Activated effector memory CD4-positive, alpha-beta T cell treated with Interleukin-2 at 50 U/mL for 16 hours (primary cell): ENCODE results near the gene CACNA1C.
"Not testable (repeated sequence)": the region's sequence is repeated elsewhere in the genome, so short reads cannot be mapped to it uniquely, and the experiment has no call there.

Experiments
- DNase-seq: peaks from one replicate; pipeline ENCODE4 v3.0.0-alpha.2; 2020

Gene CACNA1C

GRCh38 chr12:2666846-2667245, 614.1 kb downstream of the CACNA1C start:
- no peak for DNase-seq

GRCh38 chr12:2667716-2668440, 615.1 kb downstream of the CACNA1C start:
- DNase-seq, result no peak

DNA sequence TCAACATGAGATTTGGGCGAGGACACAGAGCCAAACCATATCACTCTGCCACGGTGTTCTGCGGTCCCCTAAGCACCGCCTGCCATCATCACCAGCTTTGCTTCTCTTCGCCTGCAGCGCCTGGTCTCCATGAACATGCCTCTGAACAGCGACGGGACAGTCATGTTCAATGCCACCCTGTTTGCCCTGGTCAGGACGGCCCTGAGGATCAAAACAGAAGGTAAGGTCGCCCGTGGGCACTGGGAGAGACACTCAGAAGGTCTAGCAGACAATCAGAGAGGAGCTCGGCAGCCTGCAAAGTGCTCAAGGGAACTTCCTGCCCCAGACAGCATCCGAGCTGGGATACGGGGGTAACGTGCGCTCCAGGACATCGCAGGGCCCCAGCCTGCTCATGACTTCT, 616.0 kb downstream of the CACNA1C start:
- DNase-seq, result no peak

DNA sequence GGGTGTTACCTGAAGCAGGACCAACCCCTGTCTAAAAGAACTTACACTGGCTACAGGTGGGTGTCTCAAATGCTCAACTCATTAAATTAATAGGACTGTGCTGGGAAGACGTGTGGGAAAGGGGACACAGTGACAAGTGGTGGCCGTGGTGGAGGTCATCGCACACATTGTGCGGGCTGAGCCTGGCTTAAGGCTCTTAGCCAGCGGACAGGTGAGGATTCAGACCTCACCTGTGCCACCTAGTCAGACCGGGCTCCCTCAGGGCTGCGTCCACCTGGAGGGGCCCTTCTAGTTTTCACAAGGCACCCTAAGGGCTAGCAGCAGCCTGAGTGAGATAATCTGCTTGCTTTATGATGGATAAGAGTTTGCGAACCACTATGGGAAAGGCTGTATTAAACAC, 616.8 kb downstream of the CACNA1C start:
- no peak for DNase-seq

- DNase-seq, result no peak
Measured at GRCh38 chr12:2672863-2673262, 620.1 kb downstream of the CACNA1C start.

DNA sequence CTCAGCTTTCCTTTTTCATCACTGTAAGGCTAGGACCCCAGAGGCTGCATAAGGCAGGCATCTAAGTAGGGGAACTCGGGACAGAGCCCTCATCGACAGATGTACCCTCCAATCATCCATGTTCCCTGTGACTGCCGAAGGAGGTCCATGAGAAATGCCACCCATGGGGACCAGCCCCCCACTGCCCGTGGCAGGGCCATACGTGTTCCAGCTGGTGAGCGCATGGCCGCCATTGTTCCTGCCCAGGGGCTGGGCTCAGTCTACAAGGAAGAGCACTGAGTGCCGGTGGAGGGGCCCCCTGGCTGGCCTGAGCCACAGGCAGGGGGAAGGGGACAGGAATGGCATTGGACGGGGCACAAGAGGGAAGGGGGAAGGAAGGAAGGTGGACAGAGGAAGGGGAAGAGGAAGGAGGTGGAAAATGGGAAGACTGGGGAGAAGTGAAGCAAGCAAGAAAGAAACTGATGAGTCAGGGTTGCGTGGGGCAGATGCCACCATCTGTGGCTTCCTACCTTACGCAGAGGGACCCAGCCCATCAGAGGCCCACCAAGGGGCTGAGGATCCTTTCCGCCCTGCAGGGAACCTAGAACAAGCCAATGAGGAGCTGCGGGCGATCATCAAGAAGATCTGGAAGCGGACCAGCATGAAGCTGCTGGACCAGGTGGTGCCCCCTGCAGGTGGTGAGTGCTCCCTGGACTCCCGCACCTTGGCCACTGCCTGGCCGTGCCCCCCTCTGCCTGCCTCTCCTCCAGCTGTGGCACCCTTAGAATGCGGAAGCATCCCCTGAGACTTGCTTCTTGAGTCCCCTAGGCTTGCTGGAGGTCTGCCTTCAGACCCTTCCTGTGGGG, 621.4 kb downstream of the CACNA1C start:
- no peak for DNase-seq

- no peak for DNase-seq
Measured at GRCh38 chr12:2675776-2676175, 623.0 kb downstream of the CACNA1C start.

DNA sequence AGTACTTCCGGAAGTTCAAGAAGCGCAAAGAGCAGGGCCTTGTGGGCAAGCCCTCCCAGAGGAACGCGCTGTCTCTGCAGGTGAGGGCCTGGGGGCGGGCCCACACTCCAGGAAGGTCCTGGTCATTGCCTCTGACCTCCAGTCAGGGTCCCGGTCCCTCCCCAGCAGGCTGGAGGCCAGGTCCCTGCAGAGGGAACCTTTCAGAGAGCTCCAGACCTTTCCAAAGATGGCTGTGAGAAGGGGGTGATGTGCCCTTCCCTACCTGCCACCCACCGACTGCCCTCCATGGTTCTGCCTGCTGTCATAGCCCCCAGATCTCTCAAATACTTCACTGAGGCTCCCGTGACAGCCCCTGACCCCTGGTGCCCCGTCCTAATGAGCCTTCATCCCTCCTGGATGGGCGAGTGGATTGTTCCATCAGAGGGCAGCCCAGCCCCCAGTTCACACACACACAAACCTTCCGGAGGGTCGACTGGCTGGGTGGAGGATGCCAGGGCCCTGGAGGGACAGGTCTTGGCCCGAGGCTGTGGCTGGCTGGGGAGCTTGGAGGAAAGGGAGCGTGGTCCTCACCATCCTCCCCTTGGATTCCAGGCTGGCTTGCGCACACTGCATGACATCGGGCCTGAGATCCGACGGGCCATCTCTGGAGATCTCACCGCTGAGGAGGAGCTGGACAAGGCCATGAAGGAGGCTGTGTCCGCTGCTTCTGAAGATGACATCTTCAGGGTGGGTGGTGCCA, 624.5 kb downstream of the CACNA1C start:
- DNase-seq, result no peak

GRCh38 chr12:2678426-2678825, 625.6 kb downstream of the CACNA1C start:
- no peak for DNase-seq

DNA sequence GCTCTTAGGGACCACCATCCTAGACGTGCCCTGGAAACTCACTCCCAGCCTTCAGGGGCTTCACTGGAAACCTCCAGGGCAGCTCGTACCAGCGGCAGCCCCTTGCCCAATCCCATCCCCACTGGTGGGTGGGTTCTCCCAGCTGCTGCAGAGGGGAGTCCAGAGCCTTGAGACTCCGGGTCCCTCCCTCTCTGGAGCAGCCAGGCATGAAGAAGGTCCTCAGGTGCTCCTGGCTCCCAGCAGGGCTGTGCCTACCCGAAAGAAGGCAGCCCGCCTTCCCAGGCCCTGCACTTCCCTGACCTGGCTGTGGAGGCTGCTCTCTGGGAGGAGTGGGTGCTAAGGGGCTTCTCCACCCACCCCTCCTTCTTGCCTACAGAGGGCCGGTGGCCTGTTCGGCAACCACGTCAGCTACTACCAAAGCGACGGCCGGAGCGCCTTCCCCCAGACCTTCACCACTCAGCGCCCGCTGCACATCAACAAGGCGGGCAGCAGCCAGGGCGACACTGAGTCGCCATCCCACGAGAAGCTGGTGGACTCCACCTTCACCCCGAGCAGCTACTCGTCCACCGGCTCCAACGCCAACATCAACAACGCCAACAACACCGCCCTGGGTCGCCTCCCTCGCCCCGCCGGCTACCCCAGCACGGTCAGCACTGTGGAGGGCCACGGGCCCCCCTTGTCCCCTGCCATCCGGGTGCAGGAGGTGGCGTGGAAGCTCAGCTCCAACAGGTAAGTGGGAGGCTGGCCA, 626.5 kb downstream of the CACNA1C start:
- no peak for DNase-seq

- no peak for DNase-seq
Measured at GRCh38 chr12:2679816-2680675, 627.3 kb downstream of the CACNA1C start.

- no peak for DNase-seq
Measured at GRCh38 chr12:2680676-2681039, 627.9 kb downstream of the CACNA1C start.

- DNase-seq, result no peak
Measured at GRCh38 chr12:2681450-2682205, 628.8 kb downstream of the CACNA1C start.

- peak; percentile 19 for DNase-seq
Measured at GRCh38 chr12:2682296-2683251, 629.8 kb downstream of the CACNA1C start.

- no peak for DNase-seq
Measured at GRCh38 chr12:2683283-2684025, 630.7 kb downstream of the CACNA1C start.

DNA sequence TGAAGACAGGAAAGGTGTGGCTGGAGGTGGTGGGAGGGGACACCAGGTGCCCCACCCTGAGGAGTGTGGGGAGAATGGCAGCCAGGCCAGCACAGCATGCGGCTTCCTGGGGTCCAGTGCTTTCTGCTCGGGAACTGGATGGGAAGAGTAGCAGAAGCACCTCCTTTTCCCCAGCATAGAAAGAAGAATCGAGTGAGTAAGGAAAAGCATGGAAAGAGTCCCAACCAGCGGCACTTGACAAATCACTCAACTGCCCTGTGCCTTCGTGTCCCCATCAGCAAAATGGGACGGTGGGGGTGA, 631.2 kb downstream of the CACNA1C start:
- not testable (repeated sequence) for DNase-seq

DNA sequence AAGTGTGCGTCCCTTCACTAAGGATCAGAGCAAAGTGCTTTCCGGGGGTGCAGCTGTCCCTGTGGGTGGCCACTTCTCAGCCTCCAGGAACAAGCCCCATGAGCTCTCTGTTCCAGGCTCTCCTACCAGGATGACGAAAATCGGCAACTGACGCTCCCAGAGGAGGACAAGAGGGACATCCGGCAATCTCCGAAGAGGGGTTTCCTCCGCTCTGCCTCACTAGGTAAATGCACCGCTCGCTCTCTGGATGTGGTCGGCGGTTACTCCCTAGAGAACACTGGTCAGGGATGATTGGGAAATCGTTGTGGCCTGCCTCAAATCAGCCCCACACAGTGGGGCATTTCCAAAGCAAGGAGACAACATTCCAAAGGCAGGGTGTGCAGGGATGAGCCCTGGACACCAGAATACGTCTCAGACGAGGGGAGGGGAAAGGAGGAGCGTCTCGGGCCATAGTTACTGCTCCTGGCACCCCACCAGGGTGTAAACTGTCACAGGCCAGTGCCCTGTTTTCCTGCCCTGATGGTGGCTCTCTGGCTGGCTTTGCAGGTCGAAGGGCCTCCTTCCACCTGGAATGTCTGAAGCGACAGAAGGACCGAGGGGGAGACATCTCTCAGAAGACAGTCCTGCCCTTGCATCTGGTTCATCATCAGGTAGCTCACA, 633.0 kb downstream of the CACNA1C start:
- DNase-seq, result not testable (repeated sequence)

- DNase-seq, result no peak
Measured at GRCh38 chr12:2686280-2686646, 633.5 kb downstream of the CACNA1C start.

DNA sequence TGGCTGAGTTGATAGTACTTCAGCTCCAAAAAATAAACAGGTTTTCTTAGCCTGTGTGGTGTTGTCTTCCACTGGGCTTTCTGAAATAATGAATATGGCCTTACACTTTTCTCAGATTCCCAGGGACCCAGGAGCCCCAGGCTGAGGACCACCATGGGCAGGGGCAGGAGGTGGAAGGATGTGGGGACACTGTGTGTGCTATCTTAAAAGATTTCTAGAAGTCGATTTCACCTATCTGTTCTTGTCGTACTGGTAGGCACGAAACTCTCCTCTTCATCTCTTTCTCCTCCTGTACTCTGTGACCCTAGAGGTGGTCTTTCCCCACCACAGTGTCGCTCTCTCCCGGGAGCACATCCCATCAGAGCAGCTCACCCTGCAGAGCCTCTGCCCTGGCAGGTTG, 634.3 kb downstream of the CACNA1C start:
- DNase-seq, result no peak
